ENCODE results near the gene ERBIN.

Gene ERBIN

DNA sequence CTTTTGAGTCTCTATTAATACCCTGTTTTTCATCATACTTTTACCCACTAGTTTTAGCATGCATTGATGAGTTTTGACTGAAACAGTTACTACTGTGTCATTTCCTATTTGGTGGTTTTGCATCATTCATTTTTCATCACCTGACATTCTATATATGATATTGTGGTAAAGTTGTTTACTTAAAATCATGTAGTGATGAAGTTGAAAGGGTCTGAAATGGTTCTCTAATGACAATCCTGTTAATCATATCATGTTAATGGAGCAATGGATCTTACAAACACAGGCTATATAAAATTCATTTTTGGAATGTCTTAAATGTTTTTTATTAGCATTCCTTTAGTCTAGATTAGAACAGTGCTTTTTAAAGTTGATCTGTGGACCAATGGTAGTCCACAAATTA, 84.1 kb downstream of the ERBIN start:
- no peak for DNase-seq (ENCODE audit: extremely low read depth, low read depth)
- TF ChIP-seq, protein P1, sequence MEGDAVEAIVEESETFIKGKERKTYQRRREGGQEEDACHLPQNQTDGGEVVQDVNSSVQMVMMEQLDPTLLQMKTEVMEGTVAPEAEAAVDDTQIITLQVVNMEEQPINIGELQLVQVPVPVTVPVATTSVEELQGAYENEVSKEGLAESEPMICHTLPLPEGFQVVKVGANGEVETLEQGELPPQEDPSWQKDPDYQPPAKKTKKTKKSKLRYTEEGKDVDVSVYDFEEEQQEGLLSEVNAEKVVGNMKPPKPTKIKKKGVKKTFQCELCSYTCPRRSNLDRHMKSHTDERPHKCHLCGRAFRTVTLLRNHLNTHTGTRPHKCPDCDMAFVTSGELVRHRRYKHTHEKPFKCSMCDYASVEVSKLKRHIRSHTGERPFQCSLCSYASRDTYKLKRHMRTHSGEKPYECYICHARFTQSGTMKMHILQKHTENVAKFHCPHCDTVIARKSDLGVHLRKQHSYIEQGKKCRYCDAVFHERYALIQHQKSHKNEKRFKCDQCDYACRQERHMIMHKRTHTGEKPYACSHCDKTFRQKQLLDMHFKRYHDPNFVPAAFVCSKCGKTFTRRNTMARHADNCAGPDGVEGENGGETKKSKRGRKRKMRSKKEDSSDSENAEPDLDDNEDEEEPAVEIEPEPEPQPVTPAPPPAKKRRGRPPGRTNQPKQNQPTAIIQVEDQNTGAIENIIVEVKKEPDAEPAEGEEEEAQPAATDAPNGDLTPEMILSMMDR (IDR thresholded peaks at IDR 0.05; ENCODE audit: low read depth, low read length), result no peak

DNA sequence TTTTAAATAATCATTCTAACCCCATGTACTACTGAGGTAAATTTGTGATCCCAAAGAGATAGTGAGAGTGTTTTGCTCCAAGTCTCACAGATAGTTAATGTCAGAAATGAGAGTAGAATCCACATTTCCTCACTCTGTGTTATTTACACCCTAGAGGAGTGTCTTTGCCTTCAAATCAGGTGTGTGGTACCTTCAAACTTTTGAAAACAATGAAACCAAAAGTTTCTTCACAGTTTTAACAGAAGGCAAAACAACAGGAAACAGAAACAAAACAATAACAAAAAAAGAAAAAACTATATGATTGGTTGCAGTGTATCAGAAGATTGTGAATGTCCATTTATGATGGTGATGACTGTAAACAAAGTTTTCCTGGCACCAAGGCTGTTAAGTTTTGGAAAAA, 85.9 kb downstream of the ERBIN start:
- TF ChIP-seq, protein P1 (IDR thresholded peaks at IDR 0.05; ENCODE audit: low read depth, low read length), result no peak
- DNase-seq (ENCODE audit: extremely low read depth, low read depth), result no peak

DNA sequence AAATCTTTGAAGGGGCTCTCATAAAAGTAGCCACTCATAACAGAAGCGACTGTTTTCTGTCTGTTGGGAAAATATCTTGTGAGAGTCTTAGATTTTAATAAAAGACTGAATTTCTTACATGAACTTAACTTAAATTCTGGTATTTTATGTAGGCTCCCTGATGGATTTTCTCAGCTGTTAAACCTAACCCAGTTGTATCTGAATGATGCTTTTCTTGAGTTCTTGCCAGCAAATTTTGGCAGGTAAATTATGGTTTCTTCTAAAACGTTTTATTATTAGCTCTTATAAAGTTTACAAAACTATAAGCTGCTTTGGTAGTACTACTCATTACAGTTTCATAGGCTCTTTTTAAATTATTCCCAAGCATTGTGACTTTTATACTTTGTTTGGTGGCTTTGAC, 87.0 kb downstream of the ERBIN start:
- TF ChIP-seq, protein P1 (IDR thresholded peaks at IDR 0.05; ENCODE audit: low read depth, low read length), result no peak
- no peak for DNase-seq (ENCODE audit: extremely low read depth, low read depth)

DNA sequence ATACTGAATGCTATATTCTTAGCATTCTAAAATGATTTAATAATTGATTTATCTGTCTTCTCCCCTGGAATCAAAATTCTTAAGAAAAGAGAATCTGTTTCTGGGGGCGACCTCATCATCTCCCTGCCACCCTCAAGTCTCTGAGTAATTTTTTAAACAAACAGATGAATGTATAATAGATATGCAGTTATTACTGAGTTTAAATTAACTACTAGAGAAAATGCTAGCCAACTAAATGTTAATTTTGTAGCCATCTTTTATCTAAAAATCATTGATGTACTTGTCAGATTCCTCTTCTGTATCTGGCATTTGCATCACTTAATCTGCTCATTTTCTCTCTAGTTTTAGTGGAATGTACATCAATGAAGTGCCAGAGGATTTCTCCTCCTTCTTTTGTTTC, 87.5 kb downstream of the ERBIN start:
- TF ChIP-seq, protein P1 (IDR thresholded peaks at IDR 0.05; ENCODE audit: low read depth, low read length), result no peak
- no peak for DNase-seq (ENCODE audit: extremely low read depth, low read depth)

DNA sequence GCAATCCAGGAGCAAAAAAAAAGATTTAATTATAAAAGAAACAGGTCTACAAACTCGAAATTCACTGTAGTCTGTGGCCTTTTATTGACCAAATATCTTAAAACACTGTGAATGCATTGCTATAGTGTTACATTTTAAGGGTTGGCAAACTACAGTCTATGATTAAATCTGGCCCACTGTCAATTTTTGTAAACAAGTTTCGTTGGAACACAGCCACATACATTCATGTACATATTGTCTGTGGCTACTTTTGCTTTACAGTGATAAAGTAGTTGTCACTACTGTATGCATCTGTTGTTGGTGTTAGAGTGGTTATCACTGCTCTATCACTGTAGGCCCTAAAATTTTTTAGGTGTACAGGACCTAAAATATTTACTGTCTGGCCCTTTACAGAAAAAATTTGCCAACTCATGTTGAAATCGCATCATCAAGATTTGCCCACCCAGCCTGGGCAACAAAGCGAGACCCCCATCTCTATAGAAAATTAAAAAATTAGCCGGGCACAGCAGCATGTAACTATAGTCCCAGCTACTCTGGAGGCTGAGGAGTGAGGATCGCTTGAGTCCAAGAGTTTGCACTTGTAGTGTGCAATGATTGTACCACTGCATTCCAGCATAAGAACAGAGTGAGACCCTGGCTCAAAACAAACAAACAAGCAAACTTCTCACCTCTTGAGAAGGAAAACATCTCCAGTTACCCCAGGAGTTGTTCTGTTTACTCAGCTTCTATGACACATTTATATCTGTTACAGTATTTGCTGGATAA, 89.0 kb downstream of the ERBIN start:
- TF ChIP-seq, protein P1 (IDR thresholded peaks at IDR 0.05; ENCODE audit: low read depth, low read length), result no peak
- no peak for DNase-seq (ENCODE audit: extremely low read depth, low read depth)

DNA sequence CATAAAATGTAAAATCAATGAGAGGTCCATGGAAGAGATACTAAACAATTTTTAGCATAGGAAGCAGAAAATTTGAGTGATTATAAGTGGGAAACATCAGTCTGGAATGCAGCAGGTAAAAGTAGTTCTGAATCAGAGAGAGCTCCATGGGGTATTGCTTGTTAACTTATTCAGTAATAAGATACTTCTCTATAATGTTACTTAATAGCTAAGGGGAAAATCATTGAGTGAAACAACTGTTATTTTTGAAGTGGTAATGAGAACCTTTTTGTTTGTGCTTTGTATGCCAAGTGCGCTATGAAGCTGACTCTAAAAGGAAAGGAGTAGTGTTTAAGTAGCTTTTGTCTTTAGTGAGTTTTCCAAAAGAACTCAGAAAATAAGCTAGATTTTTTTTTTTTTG, 95.2 kb downstream of the ERBIN start:
- no peak for DNase-seq (ENCODE audit: extremely low read depth, low read depth)
- TF ChIP-seq, protein P1 (IDR thresholded peaks at IDR 0.05; ENCODE audit: low read depth, low read length), result no peak

DNA sequence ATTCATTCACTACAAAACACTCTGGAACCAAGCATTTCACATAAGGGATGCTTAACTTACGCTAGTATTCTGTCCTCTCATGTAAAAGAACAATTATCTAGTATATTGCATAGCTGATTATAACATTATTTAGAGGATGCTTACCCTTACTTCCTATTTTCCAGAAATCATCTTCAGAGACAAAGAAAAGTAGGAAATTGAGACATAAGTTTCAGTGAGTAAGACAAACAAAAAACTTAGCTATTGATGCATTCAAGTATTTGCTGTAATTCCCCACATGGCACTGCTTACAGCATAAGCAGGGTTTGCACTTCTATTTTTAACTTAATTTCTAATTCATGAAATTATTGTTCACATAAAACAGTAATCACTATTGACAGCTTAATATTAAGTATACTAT, 112.9 kb downstream of the ERBIN start:
- no peak for DNase-seq (ENCODE audit: extremely low read depth, low read depth)
- TF ChIP-seq, protein P1 (IDR thresholded peaks at IDR 0.05; ENCODE audit: low read depth, low read length), result no peak
